Stimulated activated CD4-positive, alpha-beta T cell treated with anti-CD3 and anti-CD28 coated beads, Interleukin-1b, Interleukin-23, amount 100 ng/mL, for 48 hours (primary cell): ENCODE measurements around the gene UBAP1L.
A peak's percentile ranks its signal among the peaks of the same experiment; 100 is the strongest.
"Not testable (repeated sequence)": the region's sequence is repeated elsewhere in the genome, so short reads cannot be mapped to it uniquely, and the experiment has no call there.

Source experiments
- DNase-seq: peaks from one replicate; pipeline ENCODE4 v3.0.0-alpha.2; 2020

UBAP1L gene

DNA sequence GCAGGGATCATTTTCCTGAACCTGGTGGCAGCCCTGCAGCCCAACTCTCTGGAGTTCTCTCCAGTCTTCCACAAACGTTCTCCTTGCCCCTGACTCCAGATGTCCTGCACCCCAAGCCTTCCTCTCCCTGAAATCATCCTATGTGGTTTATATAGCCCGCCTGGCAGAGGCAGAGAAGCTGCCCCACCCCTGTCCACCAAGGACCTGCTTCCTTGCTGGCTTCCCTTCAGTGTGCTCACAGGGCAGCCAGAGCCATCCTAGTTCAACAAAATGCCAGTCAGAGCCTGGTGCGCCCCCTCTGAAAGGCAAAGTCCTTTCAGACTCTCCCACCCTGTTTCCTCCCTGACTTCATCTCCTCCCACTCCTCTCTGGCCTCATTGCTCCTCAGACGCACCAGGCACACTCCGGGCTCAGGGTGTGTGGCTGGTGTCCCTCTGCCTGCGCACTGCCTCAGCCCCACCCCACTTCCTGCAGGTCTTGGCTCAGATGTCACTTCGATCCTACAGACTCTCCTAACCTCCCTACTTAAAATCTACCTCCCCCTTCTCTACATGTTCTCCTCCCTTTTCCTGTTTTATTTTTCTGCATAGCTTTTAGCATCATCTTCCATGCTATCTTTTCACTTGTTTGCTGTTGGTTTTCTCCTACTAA, 32.6 kb downstream of the UBAP1L start:
- DNase-seq: no peak

- peak; percentile 40 for DNase-seq
These were observed 33.2 kb downstream of the UBAP1L start for GRCh38 chr15:65081758-65082157.

GRCh38 chr15:65081270-65081669, 33.7 kb downstream of the UBAP1L start:
- DNase-seq: no peak

DNA sequence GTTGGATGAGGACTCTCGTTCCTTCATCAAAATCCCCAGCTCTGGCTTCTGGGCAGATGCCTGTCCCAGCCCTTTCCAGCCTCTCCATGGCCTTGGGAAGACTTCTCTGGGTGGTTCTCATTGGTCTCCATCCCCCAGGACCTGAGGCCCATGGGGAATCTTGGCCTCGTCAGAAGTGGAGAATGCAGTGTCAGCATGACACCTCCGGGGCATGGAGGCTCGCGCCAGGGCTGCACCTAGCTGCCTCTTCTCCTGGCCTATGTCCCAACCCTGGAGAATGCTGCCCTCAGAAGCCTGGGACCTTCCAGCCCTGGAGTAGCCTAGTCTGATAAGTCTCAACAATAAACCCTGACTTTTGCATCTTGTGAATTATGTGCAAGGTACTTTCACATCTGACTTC, 35.4 kb downstream of the UBAP1L start:
- no peak for DNase-seq

GRCh38 chr15:65077981-65078352, 37.0 kb downstream of the UBAP1L start:
- peak; percentile 61 for DNase-seq

- DNase-seq: no peak
These were observed 37.6 kb downstream of the UBAP1L start for GRCh38 chr15:65077291-65077980.

GRCh38 chr15:65076486-65077290, 38.3 kb downstream of the UBAP1L start, which contains the start of gene KBTBD13:
KBTBD13 (plus strand) TSS chr15:65076746; CDS start chr15:65076816, 70 bp downstream.
- DNase-seq: no peak

DNA sequence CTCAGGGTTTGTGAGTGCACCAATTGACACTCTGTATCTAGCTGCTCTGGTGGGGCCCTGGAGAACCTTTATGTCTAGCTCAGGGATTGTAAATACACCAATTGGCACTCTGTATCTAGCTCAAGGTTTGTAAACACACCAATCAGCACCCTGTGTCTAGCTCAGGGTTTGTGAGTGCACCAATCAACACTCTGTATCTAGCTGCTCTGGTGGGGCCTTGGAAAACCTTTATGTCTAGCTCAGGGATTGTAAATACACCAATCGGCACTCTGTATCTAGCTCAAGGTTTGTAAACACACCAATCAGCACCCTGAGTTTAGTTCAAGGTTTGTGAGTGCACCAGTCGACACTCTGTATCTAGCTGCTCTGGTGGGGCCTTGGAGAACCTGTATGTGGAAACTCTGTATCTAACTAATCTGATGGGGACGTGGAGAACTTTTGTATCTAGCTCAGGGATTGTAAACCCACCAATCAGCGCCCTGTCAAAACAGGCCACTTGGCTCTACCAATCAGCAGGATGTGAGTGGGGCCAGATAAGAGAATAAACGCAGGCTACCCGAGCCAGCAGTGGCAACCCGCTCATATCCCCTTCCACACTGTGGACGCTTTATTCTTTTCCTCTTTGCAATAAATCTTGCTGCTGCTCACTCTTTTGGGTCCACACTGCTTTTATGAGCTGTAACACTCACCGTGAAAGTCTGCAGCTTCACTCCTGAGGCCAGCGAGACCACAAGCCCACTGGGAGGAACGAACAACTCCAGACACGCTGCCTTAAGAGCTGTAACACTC, 39.2 kb downstream of the UBAP1L start:
- DNase-seq: not testable (repeated sequence)

DNA sequence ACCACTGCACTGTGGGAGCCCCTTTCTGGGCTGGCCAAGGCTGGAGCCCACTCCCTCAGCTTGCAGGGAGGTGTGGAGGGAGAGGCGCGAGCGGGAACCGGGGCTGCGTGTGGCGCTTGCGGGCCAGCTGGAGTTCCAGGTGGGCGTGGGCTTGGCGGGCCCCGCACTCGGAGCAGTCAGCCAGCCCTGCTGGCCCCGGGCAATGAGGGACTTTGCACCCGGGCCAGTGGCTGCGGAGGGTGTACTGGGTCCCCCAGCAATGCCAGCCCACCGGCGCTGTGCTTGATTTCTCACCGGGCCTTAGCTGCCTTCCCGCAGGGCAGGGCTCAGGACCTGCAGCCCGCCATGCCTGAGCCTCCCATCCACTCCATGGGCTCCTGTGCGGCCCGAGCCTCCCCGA, 40.1 kb downstream of the UBAP1L start:
- not testable (repeated sequence) for DNase-seq

GRCh38 chr15:65072617-65073016, 42.4 kb downstream of the UBAP1L start:
- no peak for DNase-seq

DNA sequence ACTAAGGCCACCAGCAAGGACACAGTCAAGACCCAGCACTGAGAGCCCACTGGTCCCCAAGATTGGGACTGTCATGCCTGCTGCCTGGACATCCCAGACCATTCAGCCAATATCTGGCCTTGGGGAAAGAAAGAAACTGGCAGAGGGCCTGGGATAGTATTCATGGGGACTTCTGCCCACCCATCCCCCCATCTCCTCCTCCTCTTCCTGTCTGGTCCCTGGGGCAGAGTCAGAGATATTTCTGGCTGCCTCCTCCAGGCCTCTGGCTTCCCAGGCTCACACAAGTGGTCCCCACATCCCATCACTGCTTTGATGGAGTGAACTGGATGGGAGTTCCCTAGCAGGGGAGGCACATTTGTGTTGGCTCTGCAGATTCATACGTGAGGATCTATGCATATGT, 43.0 kb downstream of the UBAP1L start:
- no peak for DNase-seq

DNA sequence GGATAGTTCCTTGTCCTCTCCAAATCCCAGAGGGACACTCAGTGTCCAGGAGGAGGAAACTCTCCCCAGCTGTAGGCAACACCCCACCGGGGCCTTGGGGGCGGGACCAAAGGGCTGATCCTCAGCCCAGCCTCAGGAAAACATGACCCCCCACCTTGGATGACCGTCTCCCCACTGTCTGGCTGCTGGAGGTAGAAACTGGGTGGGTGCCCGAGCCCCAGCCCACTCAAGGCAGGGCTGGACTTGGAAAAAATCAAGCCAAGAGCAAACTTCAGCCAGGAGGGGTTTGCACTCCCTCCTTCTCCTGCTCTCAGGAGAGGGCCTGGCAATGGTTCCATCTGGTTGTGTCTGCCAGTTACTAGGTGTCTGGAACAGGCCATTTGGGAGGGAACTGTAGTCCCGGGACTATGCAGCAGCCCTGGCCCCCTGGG, 43.6 kb downstream of the UBAP1L start:
- DNase-seq: no peak

DNA sequence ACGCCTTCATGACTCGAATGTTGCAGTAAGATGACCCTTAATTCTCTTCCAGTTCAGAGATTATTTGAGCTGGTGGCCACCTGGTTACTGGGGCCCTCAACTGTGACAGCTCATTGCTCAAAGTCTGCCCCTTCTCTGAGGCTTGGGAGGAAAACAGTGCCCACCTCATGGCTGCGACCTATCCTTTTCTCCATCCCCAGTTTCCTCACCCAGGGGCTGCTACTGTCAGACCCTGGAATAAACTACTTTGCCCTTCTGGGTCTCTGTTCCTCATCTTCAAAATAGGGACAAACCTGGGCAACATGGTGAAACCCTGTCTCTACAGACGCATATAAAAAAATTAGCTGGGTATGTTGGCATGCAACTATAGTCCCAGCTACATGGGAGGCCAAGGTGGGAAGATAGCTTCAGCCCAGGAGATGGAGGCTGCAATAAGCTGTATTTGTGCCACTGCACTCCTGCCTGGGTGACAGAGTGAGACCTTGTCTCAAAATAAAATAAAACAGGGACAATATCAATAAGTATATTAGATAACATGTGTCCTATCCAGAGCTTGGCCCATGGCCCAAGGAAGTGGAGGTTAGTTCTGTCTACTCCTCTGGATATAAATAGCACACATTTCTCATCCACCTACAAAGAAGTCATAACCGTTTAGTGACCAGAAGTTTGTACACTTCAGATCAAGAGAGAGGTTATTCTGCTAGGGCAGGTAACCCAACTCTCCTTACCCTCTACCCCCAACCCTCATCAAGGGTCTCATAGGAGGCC, 45.0 kb downstream of the UBAP1L start:
- no peak for DNase-seq

GRCh38 chr15:65069179-65069578, 45.8 kb downstream of the UBAP1L start:
- no peak for DNase-seq

- no peak for DNase-seq
These were observed 46.6 kb downstream of the UBAP1L start for GRCh38 chr15:65068403-65068788.

- no peak for DNase-seq
These were observed 47.2 kb downstream of the UBAP1L start, which contains the start of gene RASL12 for GRCh38 chr15:65067645-65068402. RASL12 (minus strand) TSS chr15:65067991; CDS start chr15:65067835, 156 bp downstream.

GRCh38 chr15:65067317-65067644, 47.7 kb downstream of the UBAP1L start:
- no peak for DNase-seq

DNA sequence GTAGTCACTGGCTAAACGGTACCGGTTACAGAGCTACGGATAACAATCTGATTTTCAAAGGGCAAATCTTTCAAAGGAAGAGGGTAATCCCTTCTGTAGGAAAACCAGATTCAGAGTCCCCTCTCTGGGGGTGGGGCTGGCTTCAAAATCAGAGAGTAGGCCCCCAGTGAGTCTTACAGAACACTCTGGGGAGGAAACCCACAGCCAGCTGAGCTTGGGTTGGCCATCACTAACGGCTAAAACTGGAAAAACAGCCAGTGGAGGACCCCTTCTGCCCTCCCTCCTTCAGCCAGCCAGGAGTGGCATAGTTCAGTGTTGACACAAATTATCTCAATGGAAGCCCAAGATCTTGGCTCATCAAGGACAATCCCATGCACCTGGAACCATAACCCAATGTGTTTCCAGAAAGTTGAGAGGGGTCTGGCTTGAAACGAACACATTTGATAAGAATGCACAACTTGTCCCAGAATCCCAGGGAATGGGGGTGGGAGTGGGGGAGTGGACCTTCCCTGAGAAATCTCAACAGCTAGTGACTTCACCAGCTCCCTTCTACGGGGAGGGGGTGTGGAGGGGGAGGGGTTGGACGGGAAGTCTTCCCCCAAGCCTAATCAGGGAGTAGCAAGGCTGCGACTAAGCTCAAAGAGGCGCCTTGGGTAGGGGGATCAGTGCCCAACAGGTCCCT, 48.2 kb downstream of the UBAP1L start:
- no peak for DNase-seq

GRCh38 chr15:65066001-65066634, 48.9 kb downstream of the UBAP1L start:
- no peak for DNase-seq

DNA sequence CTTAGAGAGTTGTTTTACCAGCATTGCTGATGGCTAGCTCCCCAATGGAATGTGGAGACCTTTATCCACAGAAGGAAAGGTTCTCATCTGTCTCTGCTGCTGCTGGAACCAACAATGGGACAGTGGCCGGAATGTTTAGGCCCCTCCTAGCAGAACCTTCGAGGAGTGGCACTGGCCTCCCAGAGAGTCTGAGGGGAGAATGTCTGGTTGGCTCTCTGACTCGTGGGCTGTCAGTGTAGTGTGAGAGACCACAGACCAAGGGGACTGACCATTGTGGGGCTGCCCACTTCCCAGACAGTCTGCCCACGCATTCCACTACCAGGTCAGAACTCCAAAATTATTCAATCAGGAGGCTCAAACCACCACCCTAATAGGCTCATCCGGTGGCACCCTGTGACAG, 52.3 kb downstream of the UBAP1L start:
- DNase-seq: no peak
